ENCODE data around the gene CLASP1.
"Not testable (repeated sequence)": the region's sequence is repeated elsewhere in the genome, so short reads cannot be mapped to it uniquely, and the experiment has no call there.

CLASP1 gene

GRCh38 chr2:121298476-121298875, 350.8 kb downstream of the CLASP1 start:
- no peak for DNase-seq

DNA sequence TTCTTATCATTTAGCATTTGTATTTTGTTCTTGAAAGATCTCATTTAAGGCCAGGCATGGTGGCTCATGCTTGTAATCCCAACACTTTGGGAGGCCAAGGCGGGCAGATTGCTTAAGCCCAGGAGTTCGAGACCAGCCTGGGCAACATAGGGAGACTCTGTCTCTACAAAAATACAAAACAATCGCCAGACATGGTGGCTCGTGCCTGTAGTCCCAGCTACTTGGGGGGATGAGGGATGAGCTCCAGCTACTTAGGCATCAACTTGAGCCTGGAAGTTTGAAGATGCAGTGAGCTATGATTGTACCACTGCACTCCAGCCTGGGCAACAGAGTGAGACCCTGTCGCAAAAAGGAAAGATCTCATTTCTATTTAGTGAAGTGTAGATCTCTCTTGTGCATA, 351.4 kb downstream of the CLASP1 start:
- not testable (repeated sequence) for DNase-seq

DNA sequence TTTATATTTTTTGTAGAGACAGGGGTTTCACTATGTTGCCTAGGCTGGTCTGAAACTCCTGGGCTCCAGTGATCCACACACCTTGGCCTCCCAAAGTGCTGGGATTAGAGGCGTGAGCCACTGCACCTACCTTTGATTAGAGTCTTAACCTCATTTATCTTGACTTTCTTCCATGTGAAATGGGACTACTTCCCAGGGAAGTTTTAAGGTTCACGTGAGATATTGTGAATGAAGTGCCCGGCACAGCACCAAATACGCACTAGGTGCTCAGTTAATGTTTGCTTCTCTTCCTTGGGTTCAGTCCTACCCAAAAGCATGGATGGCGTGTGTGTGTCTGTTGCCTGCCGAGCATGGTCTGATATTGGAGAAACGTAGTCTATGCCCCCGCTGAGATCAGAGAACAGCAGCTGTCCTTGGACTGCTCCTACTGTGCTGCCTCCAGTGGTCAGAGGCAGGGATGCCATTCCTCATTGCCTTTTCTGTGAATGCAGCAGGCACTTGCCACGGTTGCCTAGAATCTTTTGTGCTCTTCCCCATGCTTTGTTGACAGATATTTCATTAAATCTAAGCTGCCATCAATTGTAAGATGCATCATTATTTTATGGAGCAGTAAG, 351.9 kb downstream of the CLASP1 start:
- no peak for DNase-seq

DNA sequence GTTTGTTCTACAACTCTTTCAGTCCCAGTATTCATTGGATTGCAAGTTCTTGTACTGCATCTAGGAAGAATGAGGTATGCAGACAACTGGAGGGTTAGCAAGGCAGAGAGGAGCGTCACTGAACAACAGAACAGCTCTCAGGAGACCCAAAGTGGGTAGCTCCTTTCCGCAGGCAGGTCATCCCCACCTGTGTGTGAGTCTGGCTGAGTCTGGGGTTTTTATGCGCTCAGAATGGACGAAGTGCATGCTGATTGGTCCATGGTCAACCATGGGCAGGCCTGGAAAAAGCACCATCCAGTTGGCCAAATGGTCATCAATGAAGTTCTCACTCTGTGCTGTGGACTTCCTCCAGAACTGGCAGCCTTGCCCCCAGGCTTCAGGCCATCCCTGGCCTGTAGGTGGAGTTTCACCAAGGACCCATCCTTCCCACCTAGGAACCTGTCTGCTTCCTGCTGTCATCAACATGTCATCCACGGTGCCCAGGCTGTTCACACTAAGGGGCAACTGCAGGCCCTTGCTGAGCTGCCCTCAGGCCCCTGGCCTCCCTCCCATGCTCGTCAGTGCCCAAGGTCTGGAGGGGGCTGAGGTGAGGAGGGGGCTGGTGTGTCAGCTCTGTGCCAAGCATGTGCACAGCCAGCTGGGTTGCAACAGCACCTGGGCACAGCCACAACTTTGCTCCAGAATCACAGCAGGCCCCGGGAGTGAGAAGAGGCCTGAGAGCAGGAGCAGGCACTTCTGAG, 353.2 kb downstream of the CLASP1 start:
- DNase-seq: no peak

- no peak for DNase-seq
Measured at GRCh38 chr2:121294881-121295840, 354.1 kb downstream of the CLASP1 start.

- DNase-seq: no peak
Measured at GRCh38 chr2:121293450-121294325, 355.6 kb downstream of the CLASP1 start.

- no peak for DNase-seq
Measured at GRCh38 chr2:121291251-121291580, 358.0 kb downstream of the CLASP1 start.

DNA sequence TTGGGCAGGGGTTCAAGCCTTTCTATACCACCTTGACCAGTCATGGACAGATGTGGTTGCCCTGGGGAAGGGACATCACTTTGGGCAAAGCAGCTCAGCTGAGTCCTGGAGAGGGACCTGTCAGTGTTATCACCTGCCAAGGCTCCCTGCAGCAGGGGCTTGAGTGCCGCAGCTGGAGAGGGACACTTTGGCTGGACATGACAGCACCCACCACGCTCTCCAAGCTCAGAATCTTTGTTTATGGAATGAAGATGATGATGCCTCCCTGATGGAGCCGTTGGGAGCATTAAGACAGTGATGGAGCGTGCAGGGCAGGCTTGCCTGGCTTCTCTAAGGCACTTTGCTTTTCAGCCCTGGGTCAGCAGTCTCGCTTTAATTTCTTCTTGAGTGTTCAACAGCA, 360.0 kb downstream of the CLASP1 start:
- DNase-seq: no peak

GRCh38 chr2:121288454-121289231, 360.6 kb downstream of the CLASP1 start:
- no peak for DNase-seq

DNA sequence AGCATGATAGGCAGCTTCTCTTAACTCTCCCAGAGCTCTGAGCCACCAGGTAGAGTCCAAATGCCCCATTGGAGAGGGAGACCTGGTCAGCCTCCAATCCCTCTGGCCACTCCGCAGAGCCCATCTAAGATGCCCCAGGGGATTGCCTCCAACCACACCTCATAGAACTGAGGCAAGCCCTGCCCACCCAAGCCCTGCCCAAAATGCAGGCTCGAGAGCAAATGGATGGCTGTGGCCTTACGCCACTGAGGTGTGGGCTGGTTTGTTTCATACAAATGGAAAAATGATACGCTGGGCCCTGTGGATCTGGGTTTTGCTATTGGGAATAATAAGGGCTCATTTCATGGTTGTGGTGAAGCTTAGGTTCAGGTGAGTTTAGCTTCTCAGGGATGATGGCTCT, 361.3 kb downstream of the CLASP1 start:
- DNase-seq: no peak

Measured in CD4-positive, alpha-beta T cell treated with Interleukin-15 for 1 hour (primary cell).